ENCODE data around the gene CUL4A. TPM values are rescaled to one million over a fixed set of nuclear protein-coding genes. Genes with fewer than 3 reads are reported as not detected.

CUL4A gene
- total RNA-seq, 2 experiments from 2014 or later = 54.6 to 56.6 TPM

GRCh38 chr13:113218586-113218985, 9.2 kb downstream of the CUL4A start:
- Histone ChIP-seq H3K4me1 (ENCODE audit: insufficient read depth, low read length) (peaks cover 34% of the 10 kb centered on the region), H3K36me3 (ENCODE audit: insufficient read depth, low read length) (peaks cover 49% of the 10 kb centered on the region), H3K9me3 (ENCODE audit: control insufficient read depth in 1 of 2, insufficient read depth in 1 of 2, low read length in 2 of 2) (no peaks in the 10 kb centered on the region), H3K4me3 (ENCODE audit: low read length) (no peak overlapping the region), H3K27me3 (ENCODE audit: control insufficient read depth in 1 of 2, insufficient read depth in 2 of 2, low read length in 2 of 2) (no peaks in the 10 kb centered on the region), H3K27ac (ENCODE audit: low read depth in 1 of 2, low read length in 2 of 2) (no peak overlapping the region)
- no peak for TF ChIP-seq CTCF (IDR thresholded peaks at IDR 0.05)
- ATAC-seq (ENCODE audit: poor library complexity) (no peak), DNase-seq (no peak)
- H3K9me3 Mint-ChIP-seq = no peaks in the 10 kb centered on the region
- no peak overlapping the region for H3K27ac Mint-ChIP-seq
- no peak overlapping the region for H3K4me3 Mint-ChIP-seq
- H3K27me3 Mint-ChIP-seq = no peaks in the 10 kb centered on the region
- peaks cover 50% of the 10 kb centered on the region for H3K36me3 Mint-ChIP-seq (ENCODE audit: low read depth)
- peaks cover 18% of the 10 kb centered on the region for H3K4me1 Mint-ChIP-seq (ENCODE audit: low read depth)
- ChIA-PET POLR2A (no interaction called here), CTCF (interaction anchor here (0.8 kb wide), 1 partner anchor 10 kb away, joined by 3 read pairs; the partner anchor contains the start of gene PCID2)
- intact Hi-C loops (cut with DNase I, micrococcal nuclease) = no loop called here

DNA sequence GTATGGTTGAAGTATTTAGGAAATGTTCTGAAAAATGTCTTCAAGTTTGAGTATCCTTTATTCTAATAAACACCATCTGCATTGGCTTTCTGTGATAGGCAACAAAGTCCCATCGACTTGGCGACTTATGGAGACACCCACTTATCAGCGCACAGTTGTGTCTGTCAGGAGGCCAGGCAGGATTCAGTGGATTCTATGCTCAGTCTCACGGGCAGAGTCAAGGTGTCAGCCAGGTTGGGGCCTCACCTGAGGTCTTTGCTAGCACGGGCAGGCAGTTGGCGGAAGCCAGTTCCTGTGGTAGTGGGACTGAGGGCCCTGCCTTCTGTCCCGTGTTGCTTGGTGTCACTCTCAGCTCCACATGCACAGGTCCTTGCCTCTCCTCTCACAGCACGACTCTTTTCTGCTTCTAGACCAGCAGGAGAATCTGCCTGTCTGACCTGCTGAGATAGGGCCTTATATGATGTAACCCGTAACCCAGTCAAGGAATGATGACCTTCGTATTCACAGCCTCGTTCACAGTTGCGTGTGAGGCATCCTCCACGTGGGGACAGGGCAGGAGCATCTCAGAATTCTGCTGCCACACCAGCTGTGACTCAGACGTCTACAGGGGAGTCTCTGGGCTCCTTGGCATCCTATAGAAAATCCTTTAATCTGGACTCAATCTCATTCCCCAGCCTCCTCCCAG, 10.0 kb downstream of the CUL4A start:
- ATAC-seq (ENCODE audit: poor library complexity) (no peak), DNase-seq (no peak)
- Mint-ChIP-seq H3K4me1 (ENCODE audit: low read depth) (peaks cover 18% of the 10 kb centered on the region), H3K9me3 (no peaks in the 10 kb centered on the region), H3K4me3 (no peak overlapping the region), H3K27me3 (no peaks in the 10 kb centered on the region), H3K36me3 (ENCODE audit: low read depth) (peaks cover 52% of the 10 kb centered on the region), H3K27ac (no peak overlapping the region)
- H3K27me3 ChIP-seq (ENCODE audit: control insufficient read depth in 1 of 2, insufficient read depth in 2 of 2, low read length in 2 of 2) = no peaks in the 10 kb centered on the region
- H3K27ac ChIP-seq (ENCODE audit: low read depth in 1 of 2, low read length in 2 of 2) = no peak overlapping the region
- no peak for TF ChIP-seq CTCF (IDR thresholded peaks at IDR 0.05)
- POLR2A ChIA-PET = interaction anchor here (1.0 kb wide), 1 partner anchor 9 kb away, joined by 3 read pairs; no protein-coding TSS in a partner anchor
- intact Hi-C loops (cut with DNase I, micrococcal nuclease) = no loop called here
- H3K36me3 ChIP-seq (ENCODE audit: insufficient read depth, low read length) = peaks cover 49% of the 10 kb centered on the region
- H3K4me3 ChIP-seq (ENCODE audit: low read length) = no peak overlapping the region
- CTCF ChIA-PET = interaction anchor here (0.8 kb wide), 1 partner anchor 11 kb away, joined by 3 read pairs; the partner anchor contains the start of gene PCID2
- H3K4me1 ChIP-seq (ENCODE audit: insufficient read depth, low read length) = peaks cover 26% of the 10 kb centered on the region
- H3K9me3 ChIP-seq (ENCODE audit: control insufficient read depth in 1 of 2, insufficient read depth in 1 of 2, low read length in 2 of 2) = no peaks in the 10 kb centered on the region

- no peak overlapping the region for H3K27ac Mint-ChIP-seq
- intact Hi-C loops (cut with DNase I, micrococcal nuclease) = loop anchor here in 1 of 2 experiments (5.0 kb wide), 1 partner anchor 278 kb away; no protein-coding TSS in a partner anchor
- peaks cover 57% of the 10 kb centered on the region for H3K36me3 ChIP-seq (ENCODE audit: insufficient read depth, low read length)
Measured at GRCh38 chr13:113220141-113220598, 10.8 kb downstream of the CUL4A start.

More at GRCh38 chr13:113220141-113220598, 10.8 kb downstream of the CUL4A start:
- H3K27me3 Mint-ChIP-seq = no peaks in the 10 kb centered on the region
- H3K4me1 Mint-ChIP-seq (ENCODE audit: low read depth) = peaks cover 18% of the 10 kb centered on the region
- no peak overlapping the region for H3K27ac ChIP-seq (ENCODE audit: low read depth in 1 of 2, low read length in 2 of 2)
- POLR2A ChIA-PET = interaction anchor here (1.0 kb wide), 1 partner anchor 10 kb away, joined by 3 read pairs; no protein-coding TSS in a partner anchor
- no peaks in the 10 kb centered on the region for H3K9me3 Mint-ChIP-seq
- DNase-seq (no peak), ATAC-seq (ENCODE audit: poor library complexity) (no peak)
- H3K9me3 ChIP-seq (ENCODE audit: control insufficient read depth in 1 of 2, insufficient read depth in 1 of 2, low read length in 2 of 2) = no peaks in the 10 kb centered on the region
- peaks cover 60% of the 10 kb centered on the region for H3K36me3 Mint-ChIP-seq (ENCODE audit: low read depth)
- no peaks in the 10 kb centered on the region for H3K27me3 ChIP-seq (ENCODE audit: control insufficient read depth in 1 of 2, insufficient read depth in 2 of 2, low read length in 2 of 2)
- no peak overlapping the region for H3K4me3 Mint-ChIP-seq
- peaks cover 18% of the 10 kb centered on the region for H3K4me1 ChIP-seq (ENCODE audit: insufficient read depth, low read length)
- CTCF ChIA-PET = no interaction called here
- no peak for TF ChIP-seq CTCF (IDR thresholded peaks at IDR 0.05)
- no peak overlapping the region for H3K4me3 ChIP-seq (ENCODE audit: low read length)
